Measurements from ENCODE around the gene PARP3.

DNA sequence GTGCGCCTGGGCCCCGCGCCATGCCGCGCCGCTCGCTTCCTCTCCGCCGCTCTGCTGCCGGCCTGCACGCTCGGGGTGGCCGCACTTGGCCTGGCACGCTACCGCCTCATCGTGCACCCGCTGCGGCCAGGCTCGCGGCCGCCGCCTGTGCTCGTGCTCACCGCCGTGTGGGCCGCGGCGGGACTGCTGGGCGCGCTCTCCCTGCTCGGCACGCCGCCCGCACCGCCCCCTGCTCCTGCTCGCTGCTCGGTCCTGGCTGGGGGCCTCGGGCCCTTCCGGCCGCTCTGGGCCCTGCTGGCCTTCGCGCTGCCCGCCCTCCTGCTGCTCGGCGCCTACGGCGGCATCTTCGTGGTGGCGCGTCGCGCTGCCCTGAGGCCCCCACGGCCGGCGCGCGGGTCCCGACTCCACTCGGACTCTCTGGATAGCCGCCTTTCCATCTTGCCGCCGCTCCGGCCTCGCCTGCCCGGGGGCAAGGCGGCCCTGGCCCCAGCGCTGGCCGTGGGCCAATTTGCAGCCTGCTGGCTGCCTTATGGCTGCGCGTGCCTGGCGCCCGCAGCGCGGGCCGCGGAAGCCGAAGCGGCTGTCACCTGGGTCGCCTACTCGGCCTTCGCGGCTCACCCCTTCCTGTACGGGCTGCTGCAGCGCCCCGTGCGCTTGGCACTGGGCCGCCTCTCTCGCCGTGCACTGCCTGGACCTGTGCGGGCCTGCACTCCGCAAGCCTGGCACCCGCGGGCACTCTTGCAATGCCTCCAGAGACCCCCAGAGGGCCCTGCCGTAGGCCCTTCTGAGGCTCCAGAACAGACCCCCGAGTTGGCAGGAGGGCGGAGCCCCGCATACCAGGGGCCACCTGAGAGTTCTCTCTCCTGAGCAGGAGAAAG, 14.0 kb downstream of the PARP3 start:
- TF ChIP-seq CTCF (IDR thresholded peaks at IDR 0.05) (no peak), POLR2A (IDR thresholded peaks at IDR 0.05) (no peak)
